ENCODE data around the gene ALK.

ALK gene

DNA sequence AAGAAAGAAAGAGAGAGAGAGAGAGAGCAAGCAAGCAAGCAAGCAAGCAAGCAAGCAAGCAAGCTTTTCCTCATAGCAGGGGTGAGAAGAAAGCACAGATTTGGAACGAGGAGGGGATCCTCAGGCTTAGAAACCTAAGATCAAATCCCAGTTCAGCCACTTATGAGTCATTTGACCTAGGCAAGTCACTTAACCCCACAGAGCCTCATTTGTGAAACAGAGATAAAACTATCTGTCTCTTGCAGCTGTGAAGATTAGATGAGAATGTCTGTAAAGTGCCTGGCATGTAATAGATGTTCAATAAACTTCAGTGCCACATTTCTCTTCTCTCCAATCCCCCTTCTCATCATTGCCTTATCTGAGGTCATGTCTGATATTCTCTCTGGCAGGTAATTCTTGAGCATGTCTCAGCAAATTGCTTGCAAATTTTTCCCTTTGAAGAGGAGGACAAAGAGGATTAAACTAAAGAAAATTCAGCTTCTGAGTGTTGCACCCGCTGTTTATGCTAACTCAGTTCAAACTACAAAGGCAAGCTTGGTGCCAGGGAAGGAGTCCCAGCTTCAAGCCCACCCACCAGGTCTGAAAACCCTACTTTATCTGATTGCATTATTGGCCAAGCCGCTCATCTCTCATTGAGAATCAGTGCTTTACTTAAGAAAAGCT is 20.3 kb downstream of the ALK start:
- DNase-seq, result no peak

GRCh38 chr2:29898999-29899398 is 22.4 kb downstream of the ALK start:
- no peak for DNase-seq

DNA sequence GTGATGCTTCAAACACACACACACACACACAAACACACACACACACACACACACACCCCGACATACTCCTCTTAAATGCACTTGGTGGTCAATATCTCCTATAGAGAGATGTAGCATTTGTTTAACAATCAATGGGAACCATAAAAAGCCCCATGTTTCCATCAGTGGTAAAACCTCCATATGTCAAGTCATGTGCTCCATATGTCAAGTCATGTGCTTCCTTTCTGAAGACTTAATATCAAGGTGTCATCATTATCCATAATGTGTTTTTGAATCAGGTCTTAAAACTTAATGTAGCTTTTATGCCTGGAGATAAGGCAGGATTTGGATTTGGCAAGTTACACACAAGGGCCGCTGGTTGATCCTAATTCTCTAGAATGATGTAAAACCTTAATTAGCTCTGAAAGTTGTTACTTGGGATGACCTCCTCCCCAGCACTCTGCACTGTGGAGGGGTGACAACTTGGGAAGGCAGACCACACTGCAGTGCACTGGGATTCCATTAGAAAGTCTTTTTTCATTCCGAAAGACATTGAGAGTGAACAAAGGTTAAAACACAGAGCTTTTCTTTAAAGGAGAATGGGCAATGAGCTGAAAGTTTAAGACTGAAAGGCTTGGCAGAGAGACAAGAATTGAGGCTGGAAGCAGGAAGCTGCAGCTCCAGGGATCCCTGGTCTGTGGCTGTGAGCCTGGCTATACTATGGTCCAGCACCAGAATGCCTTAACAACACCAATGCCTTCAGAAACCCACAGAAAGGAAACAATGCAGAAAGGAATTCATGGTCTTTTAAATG is 26.4 kb downstream of the ALK start:
- peak; percentile 6 for DNase-seq

DNA sequence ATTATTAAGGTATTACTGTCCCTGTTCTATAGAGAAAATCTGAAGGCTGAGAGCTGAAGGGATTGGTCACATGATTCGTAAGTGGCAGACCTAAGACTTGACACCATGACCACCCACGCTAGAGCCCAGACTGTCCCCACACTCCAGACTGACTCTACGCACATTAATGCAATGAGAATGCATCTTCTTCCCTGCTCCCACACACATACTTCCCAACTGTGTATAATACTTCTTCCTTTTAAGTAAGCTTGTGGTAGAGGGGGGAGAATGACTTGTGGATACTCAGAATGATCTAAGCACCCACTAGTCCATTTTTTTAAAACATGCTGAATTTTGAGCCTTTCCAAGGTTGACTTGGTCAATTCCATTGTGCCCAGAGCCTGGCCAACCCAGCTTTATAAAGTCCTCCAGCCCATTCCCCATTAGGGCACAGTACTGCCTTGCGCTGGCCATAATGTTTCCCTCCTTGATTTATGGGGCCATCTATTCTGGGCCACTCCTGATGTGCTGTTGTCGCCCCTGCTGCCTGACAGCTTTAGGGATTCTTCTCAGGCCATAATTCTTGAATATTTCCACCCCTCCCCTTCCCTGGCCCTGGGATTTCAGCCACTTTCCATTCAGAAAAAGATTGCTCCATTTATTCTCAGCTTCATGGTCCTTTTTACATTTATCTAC is 28.7 kb downstream of the ALK start:
- no peak for DNase-seq

DNA sequence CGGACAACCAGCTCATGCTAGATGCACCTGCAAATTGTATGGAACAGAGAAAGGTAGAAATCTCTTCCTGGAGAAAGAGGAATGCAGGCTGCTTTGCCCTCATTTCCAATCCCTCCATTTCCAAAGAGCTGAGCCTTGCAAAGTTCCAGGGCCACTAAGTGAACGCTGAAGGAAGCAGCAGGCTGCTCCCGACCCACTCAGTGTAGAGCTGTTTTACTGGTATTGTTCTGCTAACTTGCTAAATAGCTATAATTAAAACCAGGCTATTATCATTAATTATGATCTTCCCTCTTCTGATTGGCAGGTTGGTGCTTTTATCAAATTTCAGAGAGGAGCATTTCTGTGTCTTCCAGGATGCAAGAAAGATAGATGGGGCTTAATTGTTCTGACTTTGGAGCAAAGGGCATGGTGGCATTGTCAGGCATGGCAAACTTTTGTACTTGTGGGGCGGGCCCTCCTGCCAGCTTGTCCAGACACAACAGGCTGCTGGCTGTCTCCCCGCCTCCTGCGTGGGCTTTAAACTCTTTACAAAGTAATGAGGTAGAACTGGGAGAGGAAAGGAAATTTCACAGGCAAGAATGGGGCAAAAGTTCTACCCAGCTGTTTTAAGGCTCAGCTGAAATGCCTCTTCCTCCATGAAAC is 40.2 kb downstream of the ALK start:
- no peak for DNase-seq

- no peak for DNase-seq
These were observed 41.3 kb downstream of the ALK start for GRCh38 chr2:29880084-29880483.

DNA sequence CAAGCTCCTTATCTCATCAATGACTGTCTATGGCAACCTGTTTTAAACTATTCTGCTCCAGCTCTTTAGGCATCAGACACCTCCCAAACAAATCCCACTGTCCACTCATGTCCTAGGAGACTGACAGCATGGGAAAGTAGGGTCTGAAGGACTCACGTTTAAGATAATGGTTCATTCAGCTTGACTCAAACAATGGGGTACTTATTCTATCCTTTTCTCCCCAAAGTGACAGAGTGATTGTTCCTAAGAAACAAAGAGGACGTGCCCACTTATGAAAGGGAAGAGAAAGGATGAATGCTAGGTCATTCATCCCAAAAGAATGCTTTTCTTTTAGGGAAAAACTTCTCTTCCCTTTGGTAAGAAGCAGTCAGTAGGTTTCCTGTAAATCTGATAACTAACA is 41.9 kb downstream of the ALK start:
- DNase-seq, result no peak

DNA sequence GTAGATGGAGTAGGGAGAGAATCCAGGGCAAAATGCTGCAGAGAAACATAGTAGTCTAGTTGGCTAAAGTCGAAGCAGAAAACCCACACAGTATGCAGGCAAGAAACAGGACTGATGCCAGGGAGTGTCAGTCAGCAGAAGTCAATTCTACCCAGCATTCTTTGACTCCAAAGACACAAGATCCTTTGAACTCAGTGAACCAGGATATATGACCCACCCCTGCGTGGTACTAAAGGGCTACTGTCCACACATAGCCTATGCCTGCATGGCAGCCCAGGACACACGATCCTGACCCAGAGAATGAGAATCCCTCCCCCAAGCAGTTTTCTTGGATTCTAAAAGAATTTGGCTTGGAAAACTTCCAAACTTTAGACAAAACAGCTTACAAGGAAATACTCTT is 42.5 kb downstream of the ALK start:
- no peak for DNase-seq

DNA sequence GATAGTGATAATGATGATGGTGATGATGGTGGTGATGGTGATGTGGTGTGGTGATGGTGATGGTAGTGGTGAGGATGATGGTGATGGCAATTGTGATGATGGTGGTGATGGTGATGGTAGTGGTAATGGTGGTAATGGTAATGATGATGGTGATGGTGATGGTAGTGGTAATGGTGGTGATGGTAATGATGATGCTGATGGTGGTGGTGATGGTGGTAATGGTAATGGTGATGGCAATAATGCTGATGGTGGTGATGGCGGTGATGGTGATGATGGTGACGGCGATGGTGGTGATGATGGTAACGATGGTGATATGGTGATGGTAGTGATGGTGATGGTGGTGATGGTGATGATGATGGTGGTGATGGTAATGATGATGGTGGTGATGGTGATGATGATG is 45.0 kb downstream of the ALK start:
- DNase-seq, result no peak

DNA sequence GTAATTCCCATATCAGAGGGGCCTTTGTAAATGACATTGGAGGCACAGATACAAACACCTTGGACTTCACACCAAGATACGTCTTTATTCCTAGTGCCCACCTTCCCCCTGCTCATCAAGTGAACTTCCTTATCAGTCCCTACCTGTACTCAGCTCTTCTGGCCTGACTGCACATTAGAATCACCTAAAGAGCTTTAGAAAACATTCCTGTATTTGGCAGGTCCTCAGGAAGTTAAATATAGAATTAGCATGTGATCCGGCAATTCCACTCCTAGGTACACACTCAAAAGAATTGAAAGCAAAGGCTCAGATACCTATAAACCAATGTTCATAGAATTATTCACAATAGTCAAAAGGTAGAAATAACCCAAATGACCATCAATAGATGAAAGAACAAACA is 46.6 kb downstream of the ALK start:
- no peak for DNase-seq

- no peak for DNase-seq
These were observed 48.5 kb downstream of the ALK start for GRCh38 chr2:29872870-29873269.

GRCh38 chr2:29871541-29871940 is 49.8 kb downstream of the ALK start:
- DNase-seq, result no peak

DNA sequence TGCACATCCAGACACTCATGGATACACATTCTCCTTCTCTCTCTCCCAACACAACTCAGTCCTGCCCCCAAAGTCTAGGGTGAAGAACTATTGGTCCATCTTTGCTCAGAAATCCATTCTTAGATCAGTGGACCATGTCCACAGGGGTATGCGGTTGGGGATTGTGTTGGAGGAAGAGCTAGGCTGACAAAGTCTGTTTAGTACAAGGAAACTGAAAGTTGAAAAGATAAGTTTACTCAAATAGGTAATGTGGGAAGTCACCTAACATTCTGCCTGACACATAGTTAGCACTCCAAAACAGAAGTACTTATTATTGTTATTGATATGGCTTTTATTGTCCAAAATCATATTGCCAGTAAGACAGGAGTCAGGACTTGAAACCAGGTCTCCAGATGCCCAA is 55.9 kb downstream of the ALK start:
- no peak for DNase-seq

DNA sequence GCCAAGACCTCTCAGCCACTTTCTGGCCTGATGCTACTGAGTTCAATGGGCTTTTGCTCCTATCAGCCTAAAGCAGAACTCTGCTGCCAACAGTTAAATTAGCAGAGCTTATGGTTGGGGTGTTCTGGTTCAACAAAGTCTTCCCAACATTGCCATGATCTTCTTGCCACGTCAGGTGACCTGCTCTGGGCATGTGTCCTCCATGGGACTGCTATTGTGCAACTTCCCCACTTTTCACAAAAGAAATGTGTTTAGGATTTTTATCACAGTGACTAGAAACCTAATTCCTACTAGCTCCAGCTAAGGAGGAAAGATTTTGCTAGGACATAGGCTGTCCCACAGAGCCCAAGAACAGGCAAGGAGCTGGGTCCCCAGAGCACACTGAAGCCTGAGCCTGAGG is 56.4 kb downstream of the ALK start:
- DNase-seq, result no peak

DNA sequence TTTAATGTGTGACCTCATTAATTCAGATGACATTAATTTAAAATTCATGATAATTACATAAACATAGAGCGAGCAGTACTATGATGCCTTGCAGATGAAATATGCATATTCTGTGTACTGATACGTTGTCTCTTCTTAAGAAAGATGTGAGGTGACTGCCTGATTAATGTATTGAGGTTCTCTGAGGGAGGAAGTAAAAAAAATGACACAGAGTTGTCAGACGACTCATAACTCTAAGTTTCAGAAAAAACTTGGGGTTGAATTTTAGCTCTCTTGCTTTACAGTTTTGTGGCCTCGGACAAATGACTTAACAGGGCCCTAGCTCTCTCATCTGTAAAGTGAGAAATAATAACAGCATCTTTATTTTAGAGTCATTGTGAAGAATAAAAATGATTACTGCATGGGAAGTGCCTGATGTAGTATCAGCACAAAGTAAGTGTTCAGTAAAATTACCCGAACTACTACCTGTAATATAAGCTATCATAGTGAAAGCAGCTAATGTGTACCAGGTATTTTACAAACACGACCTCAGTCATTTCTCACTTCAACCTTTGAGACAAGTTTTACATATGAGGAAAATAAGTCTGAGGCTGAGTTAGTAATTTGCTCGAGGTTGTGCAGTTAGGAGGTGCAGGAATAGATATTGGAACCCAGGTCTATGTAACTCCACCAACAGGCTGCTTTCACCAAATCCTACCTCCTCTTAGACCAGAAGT is 65.3 kb downstream of the ALK start:
- DNase-seq, result no peak

DNA sequence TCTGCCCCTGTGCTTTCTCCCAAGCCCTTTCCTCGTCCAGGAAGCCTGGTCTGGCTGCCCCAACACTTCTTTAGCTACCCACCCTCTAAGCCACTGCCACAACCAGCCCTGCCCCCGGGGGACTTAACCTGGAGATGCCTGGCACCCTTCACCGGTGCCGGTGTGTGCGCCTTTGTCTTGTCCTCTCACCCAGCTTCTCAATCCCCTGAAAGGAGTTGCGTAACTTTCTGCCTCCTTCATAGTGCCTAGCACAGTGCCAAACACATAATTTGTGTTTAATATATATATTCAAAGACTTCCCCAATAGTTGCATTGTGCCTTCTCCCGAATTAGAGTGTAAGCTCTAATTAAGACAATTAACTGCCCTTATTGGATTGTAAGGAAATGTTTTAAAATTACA is 70.6 kb downstream of the ALK start:
- no peak for DNase-seq

DNA sequence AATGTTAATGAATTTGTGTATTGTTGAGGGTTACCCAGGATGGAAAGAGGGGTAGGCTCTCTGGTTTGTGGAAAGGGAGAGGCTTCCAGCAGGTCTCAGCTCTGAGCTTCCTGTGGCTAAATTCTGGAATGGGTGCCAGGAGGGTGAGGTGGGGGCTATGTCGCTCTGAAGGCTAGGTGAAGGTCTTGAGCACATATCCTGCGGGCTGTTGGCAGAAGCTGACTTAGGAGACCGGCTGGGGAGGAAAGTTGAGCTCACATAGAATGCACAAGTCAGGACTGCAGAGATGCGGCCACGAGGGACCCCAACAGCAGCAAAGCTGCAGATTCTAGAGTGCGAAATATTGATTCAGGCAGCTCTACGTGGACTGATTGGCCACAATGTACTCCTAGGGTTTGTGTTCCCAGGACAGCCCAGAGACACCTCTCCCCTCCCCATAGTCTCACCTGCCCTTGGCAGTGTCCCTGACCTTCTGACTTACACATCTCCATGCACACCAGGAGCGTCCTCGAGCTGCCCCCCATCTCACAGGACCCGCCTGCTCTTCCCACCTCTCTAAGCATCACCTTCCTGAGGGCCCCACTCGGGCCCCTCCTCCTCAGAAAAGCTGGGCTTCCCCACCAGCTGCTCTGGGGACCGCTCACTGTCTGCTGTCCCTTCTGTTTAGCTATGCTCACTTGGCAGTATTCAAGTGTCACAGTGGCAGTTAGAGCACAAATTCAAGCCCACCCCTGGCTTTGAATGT is 72.6 kb downstream of the ALK start:
- DNase-seq, result no peak

DNA sequence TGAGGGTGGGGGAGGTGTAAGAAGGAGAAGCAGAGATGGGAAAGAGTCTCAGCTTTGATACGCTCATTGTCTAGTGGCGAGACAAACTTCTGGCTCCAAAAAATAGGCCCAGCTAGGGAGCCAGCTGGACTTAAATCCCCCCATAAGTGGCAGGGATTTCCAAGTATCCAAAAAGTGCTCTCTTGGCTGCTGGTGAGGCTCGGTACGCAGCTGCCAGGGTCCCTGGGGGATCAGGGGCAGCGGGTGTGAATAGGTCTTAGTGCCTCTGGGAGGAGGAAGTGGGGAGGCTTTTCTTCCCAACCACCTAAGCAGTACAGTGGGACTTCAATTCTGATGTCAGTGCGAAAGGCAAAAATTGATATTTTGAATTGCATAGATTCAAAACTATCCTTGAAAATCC is 73.5 kb downstream of the ALK start:
- no peak for DNase-seq

GRCh38 chr2:29844713-29845326 is 76.6 kb downstream of the ALK start:
- peak; percentile 77 for DNase-seq

GRCh38 chr2:29841386-29842004 is 79.9 kb downstream of the ALK start:
- DNase-seq, result peak; percentile 34

GRCh38 chr2:29839306-29839705 is 82.1 kb downstream of the ALK start:
- DNase-seq, result no peak

Measured in fibroblast of skin of right biceps (primary cell).